Measurements from ENCODE around the gene MAPK8.
A peak's percentile ranks its signal among the peaks of the same experiment; 100 is the strongest.

Gene MAPK8

DNA sequence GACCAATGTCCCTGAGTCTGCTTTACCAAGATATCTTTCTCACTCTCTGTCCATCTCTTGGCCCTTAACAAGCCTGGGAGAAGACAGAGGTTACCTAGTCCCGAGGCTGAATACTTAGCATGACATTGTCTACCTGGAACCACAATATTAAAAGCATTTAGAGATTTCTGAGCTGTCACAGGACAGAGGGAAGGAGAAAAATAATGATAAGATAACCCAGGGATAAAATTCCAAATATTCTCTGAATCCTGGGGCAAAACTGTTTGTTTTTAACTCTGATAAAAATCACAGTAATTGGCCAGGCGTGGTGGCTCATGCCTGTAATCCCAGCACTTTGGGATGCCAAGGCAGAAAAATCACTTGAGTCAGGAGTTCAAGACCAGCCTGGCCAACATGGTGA lies 12.0 kb upstream of the MAPK8 start:
- DNase-seq = no peak

DNA sequence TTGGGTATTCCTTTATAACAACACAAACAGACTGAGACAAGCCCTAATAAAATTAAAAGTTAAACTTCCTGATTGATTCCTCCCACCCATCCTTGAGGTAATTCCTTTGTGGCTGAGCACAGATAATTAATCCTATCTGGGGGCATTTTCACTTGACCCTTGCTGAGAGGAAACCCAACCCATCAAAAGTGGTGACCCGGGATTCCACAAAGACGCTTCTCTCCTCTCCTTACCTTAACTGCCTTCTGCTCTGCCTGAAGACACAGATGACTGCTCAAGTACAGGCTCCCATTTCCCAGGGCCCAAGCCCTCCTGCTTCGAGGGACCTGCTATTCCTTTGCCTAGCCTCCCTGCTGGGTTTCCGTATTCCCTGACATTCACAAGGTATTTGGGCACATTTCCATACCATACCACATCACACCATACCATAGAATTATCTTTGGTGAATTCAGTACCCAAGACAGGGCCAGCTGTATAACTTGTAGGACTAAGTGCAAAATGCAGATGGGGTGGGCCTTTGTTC lies 9.8 kb upstream of the MAPK8 start:
- DNase-seq = no peak

DNA sequence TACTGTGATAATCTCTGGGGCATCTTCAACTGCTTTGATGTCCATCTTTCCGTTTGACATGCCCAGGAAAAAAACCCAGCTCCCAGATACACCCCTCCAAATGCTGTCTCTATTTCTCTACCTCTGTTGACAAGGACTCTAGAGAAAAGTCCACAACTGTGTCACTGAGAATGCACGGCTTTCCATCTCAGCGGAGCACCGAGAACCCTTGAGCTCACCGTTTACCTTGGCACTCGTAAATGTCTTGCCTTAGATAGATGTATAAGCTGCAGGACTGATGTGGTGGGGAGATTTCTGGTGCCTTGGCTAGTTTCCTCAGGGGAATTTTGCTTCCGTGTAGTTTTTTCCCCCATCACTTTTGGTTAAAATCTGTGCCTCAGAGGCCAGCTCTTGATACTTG lies 7.4 kb upstream of the MAPK8 start:
- DNase-seq = no peak

DNA sequence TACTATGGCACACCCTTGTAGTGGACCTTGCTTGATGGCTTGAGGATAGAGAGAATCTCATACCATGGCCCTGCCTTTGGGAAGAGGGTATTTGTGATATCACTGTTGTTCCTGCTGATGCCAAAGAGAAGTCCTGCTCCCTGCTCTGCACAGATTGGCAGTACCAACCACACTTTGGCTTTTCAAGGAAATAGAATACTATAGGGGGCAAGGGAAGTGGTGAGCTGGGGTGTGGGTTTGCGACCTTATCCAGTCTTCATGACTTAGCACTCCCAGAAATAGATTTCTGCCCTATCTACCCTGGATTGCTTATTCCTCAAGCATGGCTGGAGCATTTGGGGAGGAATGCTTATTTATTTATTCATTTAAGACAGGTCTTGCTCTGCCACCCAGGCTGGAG lies 6.8 kb upstream of the MAPK8 start:
- DNase-seq = no peak

DNA sequence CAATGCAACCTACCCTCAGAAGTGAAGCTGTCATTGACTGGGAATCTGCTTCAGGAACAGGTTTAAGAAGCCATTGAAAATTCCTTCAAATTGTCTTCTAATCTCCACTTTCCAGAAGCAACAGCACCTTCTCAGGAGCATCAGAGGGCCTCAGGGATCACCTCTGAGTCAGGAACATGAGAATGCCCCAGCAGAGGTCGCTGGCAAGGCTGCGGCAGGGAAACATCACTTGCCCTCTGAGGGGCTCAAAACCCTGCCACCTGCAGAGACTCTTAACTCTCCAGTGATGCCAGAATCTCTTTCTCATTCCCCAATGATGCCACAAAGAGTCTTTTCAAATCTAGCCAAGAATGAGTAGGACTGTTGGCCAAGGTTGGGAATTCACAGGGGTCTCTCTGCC lies 5.9 kb upstream of the MAPK8 start:
- DNase-seq = peak in 1 of 2 experiments; percentile 41

DNA sequence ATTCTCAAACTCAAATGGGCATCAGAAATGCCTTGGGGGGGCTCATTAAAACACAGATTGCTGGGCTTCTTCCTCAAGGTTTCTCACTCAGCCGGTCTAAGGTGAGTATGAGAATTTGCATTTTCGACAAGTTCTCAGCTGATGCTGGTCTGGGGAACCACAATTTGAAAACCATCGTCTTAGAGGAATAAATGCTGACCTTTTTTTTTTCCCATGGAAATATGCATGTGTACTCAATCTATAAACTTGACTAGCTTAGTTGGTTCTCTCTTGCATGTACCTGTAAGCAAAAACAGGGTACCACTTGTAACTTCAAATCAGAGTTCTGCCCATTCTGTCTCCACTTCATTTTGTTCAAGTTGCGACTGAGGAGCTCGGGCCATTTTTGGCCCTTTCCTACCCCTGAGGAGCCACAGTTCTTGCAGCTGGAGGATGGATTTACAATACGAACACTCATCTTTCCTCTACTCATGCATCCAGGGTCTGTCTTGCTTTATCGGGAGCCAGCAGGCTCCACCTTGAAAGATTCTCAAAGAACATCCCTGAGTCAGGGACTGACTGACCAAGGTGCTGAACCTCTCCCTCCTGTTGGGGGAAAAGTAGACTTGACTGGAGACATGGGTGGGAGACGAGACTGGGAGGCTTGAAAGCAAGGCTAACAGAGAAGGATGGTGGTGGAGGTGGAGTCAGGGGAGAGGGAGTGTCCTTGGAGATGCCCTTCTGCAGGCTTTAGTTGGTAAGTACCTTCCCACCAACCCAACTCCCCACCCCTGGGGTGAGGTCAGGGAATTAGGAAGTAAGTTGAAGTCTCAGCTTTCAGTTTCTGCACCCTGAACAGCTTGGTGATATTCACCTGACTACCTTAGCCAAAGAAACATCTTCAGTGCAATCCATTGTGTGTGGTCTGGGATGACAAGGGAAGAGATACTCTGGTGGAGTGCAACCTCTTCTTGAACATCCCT lies 3.7 kb upstream of the MAPK8 start:
- DNase-seq = no peak

DNA sequence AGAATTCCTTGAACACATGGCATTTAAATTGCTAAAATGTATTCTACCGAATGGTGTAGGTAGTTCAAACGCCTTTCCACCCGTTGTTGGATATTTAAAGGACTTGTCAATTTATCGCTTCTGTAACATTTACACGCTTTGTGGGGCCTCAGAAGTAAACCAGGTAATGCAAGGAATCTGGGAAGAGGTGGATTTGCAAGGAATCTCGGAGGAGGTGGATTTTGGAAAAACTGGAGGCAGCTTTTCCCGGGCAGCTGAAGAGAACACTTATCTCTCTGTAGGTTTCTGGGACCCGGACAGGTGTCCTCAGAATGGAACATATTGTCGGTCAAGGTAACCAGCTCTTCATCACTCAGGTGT lies 592 bp upstream of the MAPK8 start:
- no peak for DNase-seq

DNA sequence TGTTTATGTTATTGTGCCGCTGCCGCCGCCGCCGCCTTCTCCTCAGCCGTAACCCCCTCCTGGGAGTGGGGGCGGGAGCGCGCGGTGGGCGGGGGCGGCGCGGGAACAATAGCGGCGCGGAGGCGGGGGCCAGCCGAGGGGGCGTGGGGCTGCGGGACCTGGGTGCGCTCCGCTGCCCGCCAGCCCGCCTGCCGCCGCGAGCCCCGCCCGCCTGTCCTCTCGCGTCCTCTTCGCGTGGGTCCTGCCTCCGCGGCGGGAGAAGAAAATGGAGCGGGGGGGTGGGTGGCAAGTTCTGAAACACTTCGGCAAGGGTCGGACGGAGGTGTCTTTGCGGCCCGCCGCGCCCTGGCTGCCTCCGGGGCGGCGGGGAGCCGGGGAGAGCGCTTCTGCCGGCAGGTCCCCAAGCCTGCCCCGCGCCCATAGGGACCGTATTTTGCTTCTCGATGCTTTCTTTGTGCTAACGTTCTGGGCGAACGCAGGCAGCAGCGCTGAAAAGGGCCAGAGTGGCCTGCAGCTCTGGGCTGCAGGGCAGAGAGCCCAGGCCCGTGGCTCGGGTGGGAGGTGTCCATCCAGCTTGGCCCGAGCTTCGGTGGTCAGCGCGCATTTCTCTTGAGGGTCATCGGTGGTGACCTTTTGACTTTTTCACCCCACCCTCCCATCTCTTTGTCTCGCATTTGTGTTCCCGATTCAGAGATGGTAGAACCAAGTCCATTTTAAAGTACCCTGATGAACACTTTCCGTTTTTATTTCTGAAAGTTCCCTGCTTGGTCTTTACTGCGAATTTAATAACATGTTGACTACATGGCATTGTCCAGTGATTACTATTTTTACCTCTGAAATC lies 613 bp downstream of the MAPK8 start:
- peak in 1 of 2 experiments; percentile 34 for DNase-seq

DNA sequence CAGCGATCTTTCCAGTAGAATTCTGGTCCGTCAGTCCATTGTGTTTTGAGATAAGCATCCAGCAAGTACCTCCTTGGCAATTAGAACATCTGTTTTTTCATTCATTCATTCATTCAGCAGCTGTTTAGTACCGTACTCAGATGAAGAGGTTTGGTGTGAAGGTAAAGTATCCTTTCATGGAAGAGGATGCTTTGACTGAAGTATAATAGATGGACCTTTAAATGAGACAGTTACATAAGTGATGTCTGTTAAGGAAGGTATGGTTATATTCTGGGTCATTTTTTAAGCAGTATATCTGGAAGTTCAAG lies 1.2 kb downstream of the MAPK8 start:
- no peak for DNase-seq

DNA sequence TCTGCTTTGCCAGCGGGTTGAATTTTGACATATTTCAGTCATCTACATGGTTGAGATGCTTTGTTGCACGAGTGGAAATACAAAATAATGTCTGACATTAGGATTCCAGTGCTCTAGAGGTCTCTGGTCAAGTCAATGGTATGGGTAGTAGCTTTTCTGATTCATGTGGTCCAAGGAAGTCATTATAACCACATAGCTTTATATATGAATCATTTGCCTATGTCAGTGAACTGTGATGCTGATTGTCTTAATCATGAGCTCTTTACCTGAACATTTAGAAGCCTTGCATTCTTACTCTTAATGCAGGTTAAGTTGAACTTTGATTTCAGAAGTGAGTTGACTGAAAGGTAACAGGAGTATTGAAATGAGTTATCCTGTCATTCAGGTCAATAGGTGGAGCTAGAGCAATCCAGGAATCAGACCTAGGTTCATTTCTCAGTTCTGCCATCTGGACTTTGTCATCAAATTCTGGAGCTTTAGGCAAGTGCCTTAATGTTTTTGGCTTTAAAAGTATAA lies 3.3 kb downstream of the MAPK8 start:
- no peak for DNase-seq

DNA sequence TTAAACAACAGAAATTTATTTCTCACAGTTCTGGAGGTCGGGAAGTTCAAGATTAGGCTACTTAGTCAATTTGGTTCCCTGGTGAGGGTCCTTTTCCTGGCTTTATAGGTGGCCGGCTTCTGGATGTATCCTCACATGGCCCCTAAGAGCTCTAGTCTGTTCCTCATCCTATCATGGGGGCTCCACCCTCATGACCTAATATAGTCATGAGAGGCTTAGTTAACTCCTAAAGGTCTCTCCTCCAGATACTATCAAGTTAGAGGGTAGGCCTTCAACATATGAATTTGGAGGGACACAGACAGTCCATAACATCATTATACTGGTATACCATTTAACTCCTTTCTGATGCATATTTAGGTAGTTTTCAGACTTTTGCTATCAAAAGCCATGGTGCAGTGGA lies 7.6 kb downstream of the MAPK8 start:
- no peak for DNase-seq

DNA sequence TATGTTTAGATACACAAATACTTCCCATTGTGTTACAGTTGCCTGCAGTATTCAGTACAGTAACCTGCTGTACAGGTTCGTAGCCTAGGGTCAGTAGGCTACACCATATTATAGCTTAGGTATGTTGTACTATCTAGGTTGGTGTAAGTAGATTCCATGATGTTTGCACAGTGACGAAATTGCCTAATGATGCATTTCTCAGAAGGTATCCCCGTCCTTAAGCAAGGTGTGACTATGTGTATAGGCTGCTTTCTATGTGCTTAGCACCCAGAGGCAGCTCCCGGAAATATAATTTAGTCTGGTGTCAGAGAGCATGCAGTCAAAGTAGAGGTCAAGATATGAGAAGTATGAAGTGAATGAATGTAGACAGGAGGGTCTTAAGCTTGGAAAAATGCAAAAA lies 9.8 kb downstream of the MAPK8 start:
- DNase-seq = no peak

DNA sequence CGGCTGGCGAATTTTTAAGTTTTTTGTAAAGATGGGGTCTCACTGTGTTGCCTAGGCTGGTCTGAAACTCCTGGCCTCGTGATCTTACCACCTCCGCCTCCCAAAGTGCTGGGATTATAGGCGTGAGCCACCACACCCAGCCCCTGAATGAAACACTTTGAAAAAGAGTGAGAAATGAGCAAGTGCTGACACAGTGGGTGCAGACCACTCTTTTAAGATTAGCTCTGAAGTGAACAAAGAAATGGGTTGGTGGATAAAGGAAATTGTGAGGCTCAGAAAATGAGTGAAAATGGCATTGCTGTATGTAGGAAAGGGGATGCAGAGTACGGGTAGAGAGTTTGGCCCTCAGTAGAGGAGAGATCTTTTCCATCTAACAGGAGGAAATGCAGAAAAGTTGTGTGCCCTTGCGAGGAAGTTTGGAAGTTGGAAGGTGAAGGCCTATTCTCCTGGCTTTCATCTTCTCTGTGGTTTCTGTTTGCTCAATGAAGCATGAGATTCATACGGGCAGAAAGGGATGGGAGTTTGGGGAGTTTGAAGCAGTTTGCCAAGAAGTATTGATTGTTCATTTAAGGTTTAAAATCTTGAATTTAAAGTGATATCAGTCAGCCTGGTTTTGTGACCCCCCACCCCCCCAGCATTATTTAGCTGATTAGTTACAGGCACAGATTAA lies 11.0 kb downstream of the MAPK8 start:
- no peak for DNase-seq

DNA sequence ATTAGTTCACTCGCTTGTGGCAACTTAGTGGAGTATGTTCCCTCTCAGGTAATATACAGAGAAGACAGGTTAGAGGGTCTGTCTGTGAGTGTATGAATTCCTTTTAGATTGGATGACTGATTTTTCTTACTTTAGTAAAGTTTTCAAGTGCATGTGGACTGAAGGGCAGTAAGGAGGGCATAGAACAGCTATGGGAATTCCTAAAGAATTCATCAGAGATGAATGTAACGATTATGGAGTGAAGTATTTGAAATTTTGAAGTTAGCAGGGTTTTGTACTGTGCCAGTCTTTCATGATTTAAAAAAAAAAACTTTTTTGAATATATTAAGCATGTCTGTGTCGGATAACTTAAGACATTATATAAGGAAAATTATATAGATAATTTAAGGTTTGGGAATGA lies 15.5 kb downstream of the MAPK8 start:
- DNase-seq = no peak

DNA sequence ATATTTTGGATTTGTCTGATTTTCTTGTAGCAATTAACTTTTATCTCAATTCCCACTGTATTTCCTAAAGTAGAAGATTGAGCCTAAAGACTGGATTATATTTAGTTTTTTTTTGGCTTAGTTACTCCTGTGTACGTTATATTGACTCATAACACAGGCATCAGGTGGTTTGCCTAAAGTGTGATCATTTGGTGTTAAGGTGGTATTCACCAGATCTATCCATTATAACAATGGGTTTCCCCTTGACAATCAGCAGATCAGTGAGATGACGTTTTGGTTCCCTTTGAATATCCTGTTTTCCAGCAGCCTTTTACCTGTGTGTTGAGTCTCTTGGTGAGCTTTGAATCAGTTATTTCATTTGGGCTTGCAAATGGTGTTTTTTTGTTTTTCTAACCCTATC lies 18.1 kb downstream of the MAPK8 start:
- no peak for DNase-seq

DNA sequence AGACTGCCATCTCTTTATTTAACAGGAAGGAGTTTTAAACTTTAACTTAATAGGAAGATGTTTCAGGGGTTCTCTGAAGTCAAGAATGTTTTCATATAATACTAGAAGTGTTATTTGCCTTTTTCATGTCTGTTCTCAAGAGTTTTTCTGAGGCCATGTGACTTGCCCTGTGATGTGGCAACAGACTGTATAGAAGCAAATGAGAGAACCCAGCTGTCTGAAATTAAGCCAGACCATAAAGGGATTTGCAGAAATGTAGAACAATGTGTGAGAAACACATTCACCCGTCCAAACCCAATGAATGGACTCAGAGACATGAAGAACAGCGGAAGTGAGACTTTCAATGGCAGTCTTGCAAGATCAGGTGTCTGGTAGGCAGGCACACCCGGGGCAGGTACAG lies 23.8 kb downstream of the MAPK8 start:
- no peak for DNase-seq

DNA sequence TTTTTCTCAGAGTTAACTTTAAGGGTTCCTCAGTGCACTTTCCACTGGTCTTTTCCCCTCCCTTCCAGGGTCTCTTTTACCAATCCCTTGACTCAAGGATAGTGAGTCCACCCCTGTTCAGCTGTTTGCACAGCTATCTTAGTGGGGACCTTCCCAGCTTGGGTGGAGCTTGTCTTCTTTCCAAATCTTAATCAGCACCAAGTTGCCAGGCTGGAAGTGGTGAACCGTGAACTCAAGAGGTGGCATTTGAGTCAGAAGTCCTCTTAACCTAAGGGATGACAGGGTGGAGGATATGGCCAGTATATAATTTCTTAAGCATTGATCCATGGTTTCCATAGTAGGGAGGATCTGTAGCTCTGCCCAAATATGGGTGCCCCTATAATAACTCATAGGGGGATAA lies 25.0 kb downstream of the MAPK8 start:
- no peak for DNase-seq

DNA sequence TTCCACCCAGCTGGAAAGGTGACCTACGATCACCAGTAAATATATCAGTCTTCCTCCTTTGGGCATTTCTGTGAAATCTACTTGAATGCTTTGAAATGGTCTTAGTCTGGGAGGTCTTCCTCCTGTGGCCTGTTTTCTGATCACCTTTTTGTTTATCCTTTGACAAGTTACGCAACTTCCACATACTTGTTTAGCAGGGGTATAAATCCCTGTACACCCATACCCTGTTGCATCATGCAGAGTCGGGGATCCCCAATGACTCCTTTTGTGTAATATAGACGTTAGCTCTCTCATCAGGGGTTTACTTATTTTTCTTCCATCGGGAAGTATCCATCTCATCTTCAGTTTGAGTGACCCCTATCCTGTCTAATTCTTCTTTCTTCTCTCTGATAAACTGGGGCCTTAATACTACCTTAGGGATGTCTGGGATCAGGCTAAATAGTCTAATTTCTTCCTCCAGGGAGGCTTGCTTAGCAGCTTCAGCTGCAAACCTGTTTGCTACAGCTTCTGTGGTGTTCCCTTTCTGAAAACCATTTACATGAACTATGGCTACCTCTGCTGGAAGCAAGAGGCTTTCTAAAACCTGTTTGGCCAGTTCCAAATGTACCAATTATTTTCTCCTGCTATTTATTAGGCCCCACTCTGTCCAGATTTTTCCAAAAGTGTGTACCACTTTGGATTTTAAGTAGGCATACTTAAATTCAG lies 25.8 kb downstream of the MAPK8 start:
- no peak for DNase-seq

DNA sequence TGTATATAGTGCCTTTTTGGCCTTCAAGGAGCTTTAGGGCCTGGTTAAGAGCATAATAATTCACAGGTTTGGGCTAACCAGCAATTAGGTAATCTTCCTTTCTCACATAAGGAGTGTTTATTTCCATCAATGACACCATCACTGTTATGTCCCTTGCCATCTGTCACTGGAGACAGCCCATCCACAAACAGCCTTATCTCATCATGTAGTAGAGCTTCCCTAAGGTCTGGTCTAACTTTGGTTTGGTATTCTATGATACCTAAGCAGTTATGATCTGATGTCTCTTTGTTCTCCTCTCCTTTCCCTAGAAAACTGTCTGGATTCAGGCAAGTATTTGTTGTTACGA lies 26.4 kb downstream of the MAPK8 start:
- no peak for DNase-seq

DNA sequence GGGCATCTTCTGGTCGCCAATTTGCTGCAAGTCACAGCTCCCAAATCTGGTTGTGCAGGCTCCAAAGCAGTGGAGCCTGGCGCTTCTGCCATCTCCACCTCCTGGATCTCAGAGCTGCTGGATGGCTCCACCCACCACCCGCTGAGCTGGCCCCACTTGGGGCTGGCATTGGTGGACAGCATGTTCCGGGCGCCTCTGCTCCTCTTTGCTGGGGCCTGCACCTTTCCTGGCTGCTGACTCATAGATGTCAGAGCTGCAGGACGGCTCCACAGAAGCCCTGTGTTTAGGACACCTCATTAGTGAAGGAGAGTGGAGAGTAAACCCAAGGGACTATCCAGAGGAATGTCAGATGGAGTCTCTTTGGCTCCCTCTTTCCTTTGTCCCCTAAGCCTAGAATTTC lies 27.4 kb downstream of the MAPK8 start:
- no peak for DNase-seq

DNA sequence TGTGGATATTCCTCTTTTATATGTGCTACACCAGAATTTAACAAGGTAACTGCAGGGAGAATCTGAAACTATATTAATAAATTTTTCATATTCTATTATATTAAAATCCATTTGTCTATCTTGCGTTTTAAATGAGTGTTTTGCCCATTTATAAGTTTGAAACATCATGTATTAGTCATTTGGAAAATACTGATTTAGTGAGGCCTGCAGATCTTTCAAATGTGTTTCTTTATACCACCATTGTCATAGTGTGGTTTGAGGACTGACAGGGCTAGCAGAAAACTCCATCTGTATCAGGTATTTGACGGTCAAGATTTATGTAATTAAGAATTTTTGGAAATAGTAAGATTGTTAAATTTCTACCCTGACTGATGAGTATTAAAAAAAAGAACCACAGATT lies 29.3 kb downstream of the MAPK8 start:
- no peak for DNase-seq

DNA sequence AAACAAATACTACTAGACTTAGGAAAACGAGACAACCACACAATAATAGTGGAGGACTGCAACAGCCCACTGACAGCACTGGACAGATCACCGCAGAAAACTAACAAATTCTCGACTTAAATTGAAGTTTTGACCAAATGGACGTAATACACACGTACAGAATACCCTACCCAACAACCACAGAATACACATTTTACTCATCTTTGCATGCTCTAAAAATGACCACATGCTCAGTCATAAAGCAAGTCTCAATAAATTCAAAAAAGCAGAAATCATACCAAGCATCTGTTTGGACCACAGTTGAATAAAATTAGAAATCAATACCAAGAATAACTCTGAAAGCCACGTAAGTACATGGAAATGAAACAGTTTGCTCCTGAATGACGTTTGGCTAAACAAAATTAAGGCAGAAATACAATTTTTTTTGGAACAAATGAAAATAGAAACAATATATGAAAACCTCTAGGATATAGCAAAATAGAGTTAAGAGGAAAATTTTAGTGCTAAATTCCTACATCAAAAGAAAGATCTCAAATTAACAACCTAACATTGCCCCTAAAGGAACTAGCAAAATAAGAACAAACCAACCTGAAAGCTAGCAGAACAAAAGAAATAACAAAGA lies 30.6 kb downstream of the MAPK8 start:
- DNase-seq = no peak

Data from NCI-H446 (cell line).